PC-3 (cell line): ENCODE data around the gene CLPTM1L. TPM values are rescaled to one million over a fixed set of nuclear protein-coding genes. Genes with fewer than 3 reads are reported as not detected.

Source experiments
- ATAC-seq: fragments of 200-7000 bp; cut with Tn5 transposase; 2 replicates; pipeline ENCODE4 v1.9.1; 2020; ENCODE audit warnings: mild to moderate bottlenecking, moderate library complexity
- BruUV-seq: library from RNA; stranded (reverse); fragments of 400-500 nt; replicated peaks from 2 replicates; lab custom pipeline; 2021; lab: Mats Ljungman, UMichigan
- CTCF ChIA-PET: fragments of 300-600 bp; sonication (Branson Sonifier 250); formaldehyde crosslinking; loops from one replicate; lab custom pipeline; 2022; ENCODE audit warnings: antibody characterized with exemption; lab: Charles Lee
- POLR2A ChIA-PET: fragments of 300-600 bp; sonication (Branson Sonifier 250); formaldehyde crosslinking; loops from one replicate; lab custom pipeline; 2022; ENCODE audit warnings: antibody characterized with exemption; ENCODE audit not compliant: unreplicated experiment; lab: Charles Lee
- DNase-seq: peaks from one replicate; pipeline ENCODE4 v3.0.0-alpha.2; 2015
- H2AFZ ChIP-seq: fragments of 300-600 bp; sonication (generic); 2 replicates; pipeline ENCODE4 v1.6.0; 2016; ENCODE audit warnings: antibody characterized with exemption, low read length
- H3F3A ChIP-seq: fragments of 300-600 bp; sonication (generic); one replicate; pipeline ENCODE4 v1.6.0; 2017; ENCODE audit warnings: antibody characterized with exemption, low read length, control low read depth, mild to moderate bottlenecking; ENCODE audit not compliant: unreplicated experiment
- H3K27ac ChIP-seq: fragments of 300-600 bp; sonication (generic); 2 replicates; pipeline ENCODE4 v1.5.1; 2016; ENCODE audit warnings: mild to moderate bottlenecking, low read length
- H3K27me3 ChIP-seq: fragments of 300-600 bp; sonication (generic); 2 replicates; pipeline ENCODE4 v1.6.1; 2016; ENCODE audit warnings: low read length, mixed read lengths
- H3K36me3 ChIP-seq: fragments of 300-600 bp; sonication (generic); 2 replicates; pipeline ENCODE4 v1.6.1; 2016; ENCODE audit warnings: low read depth, mixed run types, low read length, mixed read lengths
- H3K4me1 ChIP-seq: fragments of 300-600 bp; sonication (generic); 2 replicates; pipeline ENCODE4 v1.5.1; 2016; ENCODE audit warnings: low read length; ENCODE audit not compliant: insufficient read depth
- H3K4me2 ChIP-seq: fragments of 300-600 bp; sonication (generic); 2 replicates; pipeline ENCODE4 v1.6.0; 2016; ENCODE audit warnings: low read length
- H3K4me3 ChIP-seq: fragments of 300-600 bp; sonication (generic); 2 replicates; pipeline ENCODE4 v1.5.1; 2016; ENCODE audit warnings: mild to moderate bottlenecking, low read length, mixed read lengths
- H3K79me2 ChIP-seq: fragments of 300-600 bp; sonication (generic); 2 replicates; pipeline ENCODE4 v1.6.1; 2017; ENCODE audit warnings: low read length, mixed read lengths
- H3K9ac ChIP-seq: fragments of 300-600 bp; sonication (generic); 2 replicates; pipeline ENCODE4 v1.6.0; 2016; ENCODE audit warnings: mild to moderate bottlenecking, low read length
- H3K9me2 ChIP-seq: fragments of 300-600 bp; sonication (generic); replicated peaks from 2 replicates; pipeline ENCODE4 v1.6.1; 2016; ENCODE audit warnings: mixed run types, low read length, mixed read lengths
- H3K9me3 ChIP-seq: fragments of 300-600 bp; sonication (generic); 2 replicates; pipeline ENCODE4 v1.6.1; 2016; ENCODE audit warnings: low read length, mixed read lengths
- H4K20me1 ChIP-seq: fragments of 300-600 bp; sonication (generic); 2 replicates; pipeline ENCODE4 v1.6.1; 2016; ENCODE audit warnings: low read length, mixed read lengths
- CTCF ChIP-seq: fragments of 300-600 bp; sonication (generic); conservative IDR thresholded peaks from 2 replicates; pipeline ENCODE4 v1.5.1; 2017; ENCODE audit warnings: antibody characterized with exemption, low read depth, mild to moderate bottlenecking, low read length
- EZH2 ChIP-seq: fragments of 300-600 bp; sonication (generic); IDR thresholded peaks from one replicate; pipeline ENCODE4 v1.6.1; 2017; ENCODE audit warnings: antibody characterized with exemption, mild to moderate bottlenecking, low read length; ENCODE audit not compliant: unreplicated experiment
- EZH2phosphoT487 ChIP-seq: fragments of 300-600 bp; sonication (generic); IDR thresholded peaks from 2 replicates; pipeline ENCODE4 v1.6.1; 2018; ENCODE audit warnings: mild to moderate bottlenecking, antibody characterized with exemption, low read length, borderline replicate concordance
- intact Hi-C: fragments of 100-400 bp; cut with micrococcal nuclease; formaldehyde crosslinking; loops from 2 replicates; pipeline ENCODE4 v1.9.0; 2023
- total RNA-seq: library from RNA; depleted of rRNA; stranded (reverse); fragments of >200 nt; gene quantifications from 2 replicates; pipeline ENCODE4 v1.2.3, GENCODE V29; 2014

CLPTM1L gene
- total RNA-seq, 1 experiment from 2014 or later, result 463 TPM

- Histone ChIP-seq H3K27ac (no peak overlapping the region), H3K9ac (no peak overlapping the region), H3K4me3 (no peak overlapping the region), H3K9me2 (no peaks in the 10 kb centered on the region), H3K4me1 (no peaks in the 10 kb centered on the region), H3K79me2 (no peaks in the 10 kb centered on the region), H3F3A (no peaks in the 10 kb centered on the region), H3K36me3 (no peaks in the 10 kb centered on the region), H3K27me3 (peaks cover 30% of the 10 kb centered on the region), H3K9me3 (no peaks in the 10 kb centered on the region), H2AFZ (no peak overlapping the region), H4K20me1 (no peaks in the 10 kb centered on the region), H3K4me2 (no peak overlapping the region)
- no peak for TF ChIP-seq EZH2phosphoT487
- TF ChIP-seq CTCF, result no peak
- TF ChIP-seq EZH2, result no peak
- BruUV-seq, result no TSS peak
- ATAC-seq, result no peak
- ChIA-PET POLR2A (no interaction called here), CTCF (no interaction called here)
- intact Hi-C loops, result no loop called here
- no peak for DNase-seq
Measured at GRCh38 chr5:1352231-1353219, 7.6 kb upstream of the CLPTM1L start.

- no peak overlapping the region for H3K4me3 ChIP-seq
- BruUV-seq, result no TSS peak
- no peak overlapping the region for H2AFZ ChIP-seq
- H3K9me2 ChIP-seq, result no peaks in the 10 kb centered on the region
- no peaks in the 10 kb centered on the region for H3K36me3 ChIP-seq
- H3K9me3 ChIP-seq, result no peaks in the 10 kb centered on the region
- H3K4me2 ChIP-seq, result no peak overlapping the region
- ChIA-PET CTCF (no interaction called here), POLR2A (no interaction called here)
- no peaks in the 10 kb centered on the region for H3F3A ChIP-seq
- no peak overlapping the region for H3K9ac ChIP-seq
- DNase-seq, result no peak
- TF ChIP-seq EZH2 (no peak), CTCF (no peak)
- H3K27ac ChIP-seq, result no peak overlapping the region
- H4K20me1 ChIP-seq, result no peaks in the 10 kb centered on the region
- ATAC-seq, result no peak
- 0 out of 2 replicates have a peak, but pooled peaks cover 2% of the 10 kb centered on the region for H3K79me2 ChIP-seq
- peaks cover 18% of the 10 kb centered on the region for H3K27me3 ChIP-seq
- intact Hi-C loops, result no loop called here
- no peaks in the 10 kb centered on the region for H3K4me1 ChIP-seq
Measured at GRCh38 chr5:1351156-1351555, 6.3 kb upstream of the CLPTM1L start.

- Histone ChIP-seq H3K9me2 (no peaks in the 10 kb centered on the region), H3K4me3 (no peak overlapping the region), H3K4me1 (no peaks in the 10 kb centered on the region), H2AFZ (no peak overlapping the region), H3K9me3 (no peaks in the 10 kb centered on the region), H4K20me1 (no peaks in the 10 kb centered on the region), H3K9ac (no peak overlapping the region), H3K79me2 (peaks cover 16% of the 10 kb centered on the region), H3K27ac (no peak overlapping the region), H3K4me2 (no peak overlapping the region), H3K36me3 (no peaks in the 10 kb centered on the region), H3F3A (no peaks in the 10 kb centered on the region), H3K27me3 (peaks cover 1% of the 10 kb centered on the region; the same call in 1 of the 2 replicates)
- DNase-seq, result no peak
- TF ChIP-seq EZH2phosphoT487, result no peak
- TF ChIP-seq CTCF, result peak; percentile 30; the same call in 1 of the 2 replicates
- intact Hi-C loops, result loop anchor here (5.0 kb wide), 1 partner anchor 122 kb away; the partner anchor contains the start of gene SLC6A18
- ATAC-seq, result no peak
- no TSS peak for BruUV-seq
- ChIA-PET CTCF (no interaction called here), POLR2A (no interaction called here)
Measured at GRCh38 chr5:1349246-1349645, 4.3 kb upstream of the CLPTM1L start.
